K562 (cell line): Measurements from ENCODE around the gene COL9A3. TPM values are rescaled to one million over a fixed set of nuclear protein-coding genes. Genes with fewer than 3 reads are reported as not detected.

Experiments
- ATAC-seq: fragments of 200-7000 bp; cut with Tn5 transposase; 3 replicates; pipeline ENCODE4 v1.9.1; 2020; ENCODE audit warnings: moderate library complexity
- BruUV-seq: library from RNA; stranded (reverse); fragments of 400-500 nt; replicated peaks from 2 replicates; lab custom pipeline; 2021; lab: Mats Ljungman, UMichigan
- CTCF ChIA-PET: fragments of 300-600 bp; formaldehyde crosslinking; extraction: SDS; loops from one replicate; lab custom pipeline; 2021; ENCODE audit warnings: low intra/inter-chr PET ratio; lab: Yijun Ruan, JAX
- POLR2A ChIA-PET: fragments of 300-600, 350-650 bp; sonication (Branson Sonifier 250); formaldehyde crosslinking; extraction: SDS; loops from one replicate; lab custom pipeline; 2021; ENCODE audit warnings: antibody characterized with exemption, inconsistent platforms; lab: Yijun Ruan, JAX
- DNase-seq, 4 experiments: peaks; one replicate each; pipeline versions ENCODE4 v3.0.0 to v3.0.0-alpha.2; 2011 to 2018; ENCODE audit warnings: low spot score in 3 of 4, mixed read lengths in 3 of 4; ENCODE audit errors: extremely low read depth in 1 of 4
- FAIRE-seq: peaks from 2 replicates; lab custom pipeline; 2011; peaks lifted over from hg19 to GRCh38; lab: Jason Lieb, UNC
- H2AFZ ChIP-seq: 2 replicates; pipeline ENCODE4 v1.6.0; 2011; ENCODE audit warnings: low read depth, low read length, control low read depth, inconsistent platforms
- H3K27ac ChIP-seq: fragments of 200-600 bp; 3 replicates; pipeline ENCODE4 v1.8.0; 2011; ENCODE audit warnings: low read depth, mild to moderate bottlenecking, control low read depth, inconsistent platforms, low read length, moderate library complexity, mixed read lengths; ENCODE audit errors: extremely low read depth
- H3K27me3 ChIP-seq, 2 experiments: fragments of 300-600 bp in 1 of 2; 2 replicates in 1 of 2; 3 replicates in 1 of 2; pipeline versions ENCODE4 v1.6.0 to v1.8.0; 2011; ENCODE audit warnings: inconsistent platforms in 2 of 2, low read length in 2 of 2, mild to moderate bottlenecking in 1 of 2, mixed read lengths in 1 of 2, moderate library complexity in 1 of 2; ENCODE audit not compliant: control insufficient read depth in 2 of 2, insufficient read depth in 2 of 2
- H3K36me3 ChIP-seq: fragments of 300-600 bp; 3 replicates; pipeline ENCODE4 v1.8.0; 2011; ENCODE audit warnings: mild to moderate bottlenecking, low read length, inconsistent platforms; ENCODE audit not compliant: control insufficient read depth, insufficient read depth
- H3K4me1 ChIP-seq, 2 experiments: fragments of 200-600 bp in 1 of 2; replicated peaks in 1 of 2; 2 replicates in 1 of 2; 3 replicates in 1 of 2; pipeline versions ENCODE4 v1.5.1 to v1.8.0; 2011; ENCODE audit warnings: inconsistent platforms in 2 of 2, low read length in 2 of 2, mild to moderate bottlenecking in 1 of 2, mixed read lengths in 1 of 2, moderate library complexity in 1 of 2; ENCODE audit not compliant: control insufficient read depth in 2 of 2, insufficient read depth in 2 of 2
- H3K4me2 ChIP-seq: 2 replicates; pipeline ENCODE4 v1.6.1; 2011; ENCODE audit warnings: low read length, control low read depth, inconsistent platforms, mixed read lengths; ENCODE audit not compliant: insufficient read depth
- H3K4me3 ChIP-seq: fragments of 200-600 bp; sonication (generic), shearing (Covaris generic); 2 replicates; pipeline ENCODE4 v1.5.1; 2016; ENCODE audit warnings: control low read depth, inconsistent platforms
- H3K79me2 ChIP-seq: fragments of 200-600 bp; 3 replicates; pipeline ENCODE4 v1.8.0; 2011; ENCODE audit warnings: low read length, inconsistent platforms; ENCODE audit not compliant: control insufficient read depth, insufficient read depth
- H3K9ac ChIP-seq, 2 experiments: 2 replicates each; pipeline versions ENCODE4 v1.6.0 to v1.6.1; 2011; ENCODE audit warnings: low read depth in 2 of 2, low read length in 2 of 2, control low read depth in 1 of 2, inconsistent platforms in 1 of 2, mild to moderate bottlenecking in 1 of 2, mixed read lengths in 1 of 2; ENCODE audit not compliant: insufficient read depth in 1 of 2
- H3K9me1 ChIP-seq: one replicate; pipeline ENCODE4 v1.6.0; 2011; ENCODE audit warnings: inconsistent platforms, mild to moderate bottlenecking, low read length, moderate library complexity; ENCODE audit not compliant: control insufficient read depth, insufficient read depth
- H3K9me3 ChIP-seq: replicated peaks from 2 replicates; pipeline ENCODE4 v1.5.1; 2011; ENCODE audit warnings: low read depth, low read length, inconsistent platforms; ENCODE audit not compliant: control insufficient read depth, insufficient read depth
- H4K20me1 ChIP-seq: replicated peaks from 2 replicates; pipeline ENCODE4 v1.6.1; 2011; ENCODE audit warnings: low read length, inconsistent platforms, mixed read lengths; ENCODE audit not compliant: control insufficient read depth, insufficient read depth
- FOSL1 ChIP-seq: fragments of 200-800 bp; sonication (Bioruptor generic); conservative IDR thresholded peaks from 2 replicates; pipeline ENCODE4 v1.6.1; 2016; ENCODE audit warnings: missing genetic modification characterization, missing compliant biosample characterization
- HLTF ChIP-seq: fragments of 450-650 bp; IDR thresholded peaks from 2 replicates; pipeline ENCODE4 v1.6.1; 2016
- HOXB6 ChIP-seq: fragments of 250-450 bp; sonication (Bioruptor Pico); IDR thresholded peaks from 2 replicates; pipeline ENCODE4 v1.5.1; 2022; ENCODE audit warnings: mild to moderate bottlenecking, borderline replicate concordance
- PHF8 ChIP-seq: fragments of 200-600 bp; sonication (generic); IDR thresholded peaks from 2 replicates; pipeline ENCODE4 v1.6.1; 2012; ENCODE audit warnings: mixed run types, mild to moderate bottlenecking, inconsistent platforms, low read length, moderate library complexity, borderline replicate concordance
- POLR2G ChIP-seq: fragments of 200-400 bp; formaldehyde crosslinking; IDR thresholded peaks from 2 replicates; pipeline ENCODE4 v1.6.1; 2017; ENCODE audit warnings: low read depth, mild to moderate bottlenecking, antibody characterized with exemption, low read length, moderate library complexity
- PTTG1 ChIP-seq: fragments of 450-650 bp; IDR thresholded peaks from 2 replicates; pipeline ENCODE4 v1.6.1; 2016; ENCODE audit warnings: low read depth, mild to moderate bottlenecking, missing genetic modification characterization, missing compliant biosample characterization
- SAFB ChIP-seq: fragments of 200-400 bp; formaldehyde crosslinking; IDR thresholded peaks from 2 replicates; pipeline ENCODE4 v1.6.1; 2017; ENCODE audit warnings: low read depth, low read length, borderline replicate concordance
- SMARCE1 ChIP-seq: fragments of 450-650 bp; IDR thresholded peaks from 2 replicates; pipeline ENCODE4 v1.7.1; 2016; ENCODE audit warnings: mild to moderate bottlenecking
- YY1 ChIP-seq, 3 experiments: IDR thresholded peaks; 2 replicates each; pipeline ENCODE4 v1.6.1; 2011; ENCODE audit warnings: low read length in 2 of 3, mild to moderate bottlenecking in 2 of 3, moderate library complexity in 2 of 3, borderline replicate concordance in 1 of 3, control low read depth in 1 of 3, low read depth in 1 of 3; ENCODE audit not compliant: insufficient read depth in 3 of 3, insufficient replicate concordance in 2 of 3, control insufficient read depth in 1 of 3, insufficient read length in 1 of 3; ENCODE audit errors: extremely low read depth in 1 of 3
- ZBTB1 ChIP-seq: sonication (generic); formaldehyde crosslinking; IDR thresholded peaks from 2 replicates; pipeline ENCODE4 v1.8.1; 2023; ENCODE audit warnings: missing genetic modification reagents, low read depth, mild to moderate bottlenecking, borderline replicate concordance
- ZBTB7A ChIP-seq: IDR thresholded peaks from 2 replicates; pipeline ENCODE4 v1.6.1; 2011; ENCODE audit warnings: low read depth, mild to moderate bottlenecking, low read length, moderate library complexity, borderline replicate concordance; ENCODE audit not compliant: control insufficient read depth
- WGBS: fragments of 100-300 bp; shearing (Covaris generic); methylation state at CpG from one replicate; pipeline ENCODE4 v1.1.6; 2016; ENCODE audit warnings: low coverage, mixed read lengths; ENCODE audit not compliant: insufficient coverage; ENCODE audit errors: missing lambda C conversion rate; 5-methylcytosine and 5-hydroxymethylcytosine counted together
- in situ Hi-C: fragments of 300-500 bp; cut with MboI; formaldehyde crosslinking; loops from 4 replicates; pipeline ENCODE4 v1.15.0; 2018; ENCODE audit warnings: inconsistent platforms, mixed read lengths
- intact Hi-C: fragments of 100-400 bp; cut with micrococcal nuclease; formaldehyde crosslinking; loops from 2 replicates; pipeline ENCODE4 v1.14.2; 2022
- polyA plus RNA-seq, 8 experiments: library from polyadenylated mRNA; depleted of rRNA in 4 of 8; stranded (reverse) in 5 of 8; unstranded in 3 of 8; fragments of >200 nt; fragmentation: Nextera tagmentation in 2 of 8; fragmentation: Illumina TruSeq in 1 of 8; extraction: Ambion mirVana in 2 of 8; extraction: Trizol in 1 of 8; gene quantifications; 2 replicates each; pipeline versions ENCODE4 v1.2.1 to v1.2.3, GENCODE V29; 2011 to 2014; ENCODE audit warnings: inconsistent platforms in 1 of 8, missing spikeins in 1 of 8
- total RNA-seq, 7 experiments: library from RNA; depleted of rRNA in 6 of 7; stranded (reverse); fragments of >200 nt in 6 of 7; fragmentation: Illumina TruSeq in 2 of 7; extraction: Trizol in 2 of 7; gene quantifications; 2 replicates each; pipeline versions ENCODE4 v1.2.1 to v1.2.3, GENCODE V29; 2011 to 2021; ENCODE audit warnings: low replicate concordance in 1 of 7

COL9A3 gene
- total and polyA plus RNA-seq, 9 of the 15 experiments (the other 6 are each of a cell fraction or from before 2014, with no cell fraction given): 0.14 to 3.6 (median 0.88) TPM; not detected in 1

DNA sequence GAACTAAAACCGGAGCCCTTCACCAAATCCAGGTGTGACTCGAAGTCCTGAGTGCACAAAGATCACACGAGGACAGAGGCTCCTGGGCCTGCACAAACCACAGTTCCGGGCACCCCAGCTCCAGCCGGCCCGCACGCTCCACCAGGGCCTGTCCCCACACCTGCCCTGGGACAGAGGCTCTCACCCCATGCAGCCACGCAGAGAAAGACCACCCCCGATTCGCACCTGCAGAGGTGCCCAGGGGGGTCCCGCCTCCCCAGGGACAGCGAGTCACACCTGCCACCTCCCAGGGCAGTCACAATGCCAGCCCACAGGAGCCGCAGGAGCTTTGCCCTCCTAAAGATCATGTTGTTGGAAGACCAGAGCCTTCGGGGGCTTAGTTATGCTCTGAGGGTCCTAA is 45.9 kb upstream of the COL9A3 start:
- H3K36me3 ChIP-seq: no peaks in the 10 kb centered on the region
- H3K9me1 ChIP-seq: peaks cover 4% of the 10 kb centered on the region
- ChIA-PET POLR2A (interaction anchor here (0.6 kb wide), 1 partner anchor 476 kb away, joined by 3 read pairs; no protein-coding TSS in a partner anchor), CTCF (no interaction called here)
- FAIRE-seq (no peak), ATAC-seq (no peak), DNase-seq (no peak)
- 0 out of 4 replicates have a peak overlapping the region, but pooled peaks of 1 of the 2 experiments have one; percentile 40 for H3K9ac ChIP-seq
- 67% methylated on average over 13 of the region's 14 CpGs for WGBS
- intact Hi-C loops (no loop called here), in situ Hi-C loops (no loop called here)
- peaks cover 13 to 62% of the 10 kb centered on the region in 2 experiments for H3K4me1 ChIP-seq
- no peak overlapping the region for H3K4me3 ChIP-seq
- no peak overlapping the region for H2AFZ ChIP-seq
- BruUV-seq: no TSS peak
- H3K27me3 ChIP-seq: peaks cover 0 to 10% of the 10 kb centered on the region in 2 experiments; a peak in 2 of 5 replicates
- H3K9me3 ChIP-seq: no peaks in the 10 kb centered on the region
- H3K79me2 ChIP-seq: no peaks in the 10 kb centered on the region; the same call in 1 of the 3 replicates
- H3K4me2 ChIP-seq: no peak overlapping the region
- TF ChIP-seq HLTF: no peak
- no peak for TF ChIP-seq HOXB6 (CRISPR knock-in tag)
- TF ChIP-seq POLR2G: 0 out of 2 replicates have a peak, but pooled peaks have one; percentile 9
- TF ChIP-seq SMARCE1: no peak
- no peak overlapping the region for H3K27ac ChIP-seq
- H4K20me1 ChIP-seq: peaks cover 21% of the 10 kb centered on the region

DNA sequence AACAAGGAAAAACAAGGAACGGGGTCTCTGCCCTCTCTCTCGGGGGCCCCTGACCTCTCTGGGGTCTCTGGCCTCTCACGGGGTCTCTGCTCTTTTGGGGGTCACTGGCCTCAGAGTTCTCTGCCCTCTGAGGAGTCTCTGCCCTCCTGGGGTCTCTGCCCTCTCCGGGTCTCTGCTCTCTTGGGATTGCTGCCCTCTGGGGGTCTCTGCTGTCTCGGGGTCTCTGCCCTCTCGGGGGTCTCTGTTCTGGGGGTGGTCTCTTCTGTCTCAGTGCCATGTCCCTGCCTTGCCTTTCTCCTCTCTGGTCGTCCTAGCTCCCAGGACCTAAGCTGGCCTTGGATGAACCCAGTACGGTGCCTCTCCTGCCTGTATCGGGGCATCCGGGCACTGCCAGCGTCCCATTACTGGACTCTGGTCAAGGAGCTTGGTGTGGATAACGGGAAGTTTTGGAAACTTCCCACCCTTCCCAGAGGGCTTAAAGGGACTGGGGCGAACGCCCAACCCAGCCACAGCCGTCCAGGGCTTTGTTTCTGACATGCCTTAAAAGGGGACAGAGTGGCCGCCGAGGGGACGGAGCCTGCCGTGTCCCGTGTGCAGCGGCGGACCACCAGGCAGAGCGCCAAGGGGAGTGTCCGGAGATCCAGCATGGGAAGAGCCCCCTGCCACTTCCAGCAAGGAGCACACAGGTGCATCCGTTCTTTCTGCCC is 45.3 kb upstream of the COL9A3 start:
- H2AFZ ChIP-seq: no peak overlapping the region
- ChIA-PET POLR2A (no interaction called here), CTCF (no interaction called here)
- H3K4me3 ChIP-seq: no peak overlapping the region
- peaks cover 0 to 10% of the 10 kb centered on the region in 2 experiments; a peak in 2 of 5 replicates for H3K27me3 ChIP-seq
- H3K27ac ChIP-seq: no peak overlapping the region
- peaks cover 21% of the 10 kb centered on the region for H4K20me1 ChIP-seq
- H3K4me2 ChIP-seq: no peak overlapping the region
- no peak for TF ChIP-seq FOSL1 (tag)
- peak; percentile 73 for TF ChIP-seq ZBTB7A
- no peak for TF ChIP-seq SAFB
- no peak for TF ChIP-seq YY1 (IDR thresholded peaks at IDR 0.05; ENCODE audit: borderline replicate concordance in 1 of 3, control insufficient read depth in 1 of 3, extremely low read depth in 1 of 3, insufficient read depth in 3 of 3, insufficient read length in 1 of 3, insufficient replicate concordance in 2 of 3, low read depth in 1 of 3, low read length in 2 of 3)
- TF ChIP-seq ZBTB1: no peak
- no peak for TF ChIP-seq PTTG1 (tag)
- TF ChIP-seq PHF8: no peak
- in situ Hi-C loops (no loop called here), intact Hi-C loops (no loop called here)
- peak overlapping the region in 1 of 2 experiments; percentile 36; a peak in 1 of 4 replicates for H3K9ac ChIP-seq
- FAIRE-seq: no peak
- ATAC-seq: no peak
- no TSS peak for BruUV-seq
- no peaks in the 10 kb centered on the region for H3K9me3 ChIP-seq
- 54% methylated on average over 24 of the region's 25 CpGs for WGBS
- DNase-seq: no peak
- H3K79me2 ChIP-seq: peaks cover 4% of the 10 kb centered on the region; the same call in 2 of the 3 replicates
- H3K4me1 ChIP-seq: peaks cover 19 to 69% of the 10 kb centered on the region in 2 experiments
- no peaks in the 10 kb centered on the region for H3K36me3 ChIP-seq
- H3K9me1 ChIP-seq: peaks cover 4% of the 10 kb centered on the region
